Endothelial cell of umbilical vein (primary cell): ENCODE measurements around the gene TUFT1. TPM values are rescaled to one million over a fixed set of nuclear protein-coding genes. Genes with fewer than 3 reads are reported as not detected.

Experiments
- BruUV-seq: library from RNA; stranded (reverse); fragments of 400-500 nt; replicated peaks from 2 replicates; lab custom pipeline; 2021; lab: Mats Ljungman, UMichigan
- CTCF ChIA-PET: fragments of 300-600, 350-600 bp; sonication (Branson Sonifier 250); formaldehyde crosslinking; loops from one replicate; lab custom pipeline; 2021; ENCODE audit warnings: antibody characterized with exemption, inconsistent platforms; lab: Charles Lee
- POLR2A ChIA-PET: fragments of 300-600, 350-600 bp; sonication (Branson Sonifier 250); formaldehyde crosslinking; loops from one replicate; lab custom pipeline; 2021; ENCODE audit warnings: antibody characterized with exemption, inconsistent platforms; lab: Charles Lee
- DNase-seq: peaks from one replicate; pipeline ENCODE4 v3.0.0-alpha.2; 2011; ENCODE audit warnings: low read depth, low spot score
- FAIRE-seq: peaks from 2 replicates; lab custom pipeline; 2011; peaks lifted over from hg19 to GRCh38; lab: Jason Lieb, UNC
- H2AFZ ChIP-seq: 2 replicates; pipeline ENCODE4 v1.6.0; 2012; ENCODE audit warnings: low read depth, low read length, control low read depth, inconsistent platforms
- H3K27ac ChIP-seq: 2 replicates; pipeline ENCODE4 v1.5.1; 2011; ENCODE audit warnings: low read depth, mild to moderate bottlenecking, control low read depth, low read length, moderate library complexity; ENCODE audit not compliant: insufficient read depth
- H3K27me3 ChIP-seq, 2 experiments: 2 replicates each; pipeline versions ENCODE4 v1.6.0 to v1.6.1; 2011; ENCODE audit warnings: low read length in 2 of 2, mixed read lengths in 1 of 2; ENCODE audit not compliant: control insufficient read depth in 2 of 2, insufficient read depth in 2 of 2
- H3K36me3 ChIP-seq, 2 experiments: 2 replicates in 1 of 2; 3 replicates in 1 of 2; pipeline ENCODE4 v1.5.1; 2011; ENCODE audit warnings: low read length in 2 of 2, mild to moderate bottlenecking in 1 of 2, moderate library complexity in 1 of 2; ENCODE audit not compliant: control insufficient read depth in 2 of 2, insufficient read depth in 2 of 2; ENCODE audit errors: extremely low read depth in 1 of 2
- H3K4me1 ChIP-seq: 3 replicates; pipeline ENCODE4 v1.5.1; 2011; ENCODE audit warnings: mild to moderate bottlenecking, low read length; ENCODE audit not compliant: control insufficient read depth, insufficient read depth; ENCODE audit errors: extremely low read depth
- H3K4me2 ChIP-seq: 2 replicates; pipeline ENCODE4 v1.6.1; 2011; ENCODE audit warnings: low read length, control low read depth, mixed read lengths; ENCODE audit not compliant: insufficient read depth
- H3K4me3 ChIP-seq, 3 experiments: fragments of 200-600 bp in 1 of 3; sonication (generic), shearing (Covaris generic) in 1 of 3; replicated peaks in 1 of 3; 2 replicates each; pipeline ENCODE4 v1.5.1; 2011 to 2016; ENCODE audit warnings: control low read depth in 3 of 3, low read length in 3 of 3, mild to moderate bottlenecking in 2 of 3, inconsistent platforms in 1 of 3, low read depth in 1 of 3, moderate library complexity in 1 of 3; ENCODE audit not compliant: insufficient read depth in 1 of 3
- H3K79me2 ChIP-seq: 2 replicates; pipeline ENCODE4 v1.6.0; 2012; ENCODE audit warnings: low read length, inconsistent platforms; ENCODE audit not compliant: control insufficient read depth, insufficient read depth
- H3K9ac ChIP-seq: replicated peaks from 2 replicates; pipeline ENCODE3; 2011; ENCODE audit warnings: low read length, control low read depth; ENCODE audit not compliant: insufficient read depth; ENCODE audit errors: extremely low read depth
- H3K9me1 ChIP-seq: replicated peaks from 3 replicates; pipeline ENCODE4 v1.6.0; 2011; ENCODE audit warnings: mild to moderate bottlenecking, low read length; ENCODE audit not compliant: control insufficient read depth, insufficient read depth; ENCODE audit errors: extremely low read depth
- H3K9me3 ChIP-seq: replicated peaks from 2 replicates; pipeline ENCODE4 v1.5.1; 2012; ENCODE audit warnings: low read length, inconsistent platforms; ENCODE audit not compliant: control insufficient read depth, insufficient read depth
- H4K20me1 ChIP-seq: replicated peaks from 2 replicates; pipeline ENCODE3; 2011; ENCODE audit warnings: mild to moderate bottlenecking, low read length; ENCODE audit not compliant: control insufficient read depth, insufficient read depth; ENCODE audit errors: extremely low read depth
- EZH2 ChIP-seq: IDR thresholded peaks from 2 replicates; pipeline ENCODE4 v1.6.1; 2012; ENCODE audit warnings: borderline replicate concordance, low read depth, mild to moderate bottlenecking, moderate library complexity, low read length, inconsistent platforms; ENCODE audit not compliant: severe bottlenecking
- FOS ChIP-seq: IDR thresholded peaks from 2 replicates; pipeline ENCODE4 v1.6.1; 2011; ENCODE audit warnings: mild to moderate bottlenecking, low read length, moderate library complexity, borderline replicate concordance; ENCODE audit not compliant: insufficient read depth
- GATA2 ChIP-seq: IDR thresholded peaks from 2 replicates; pipeline ENCODE4 v1.7.0; 2011; ENCODE audit warnings: low read depth, mild to moderate bottlenecking, moderate library complexity, mixed read lengths, low read length; ENCODE audit not compliant: insufficient read length, insufficient read depth
- JUN ChIP-seq: IDR thresholded peaks from 2 replicates; pipeline ENCODE4 v1.6.1; 2011; ENCODE audit warnings: borderline replicate concordance, low read depth; ENCODE audit not compliant: insufficient read length, insufficient read depth
- MYC ChIP-seq: IDR thresholded peaks from one replicate; pipeline ENCODE4 v1.6.1; 2011; ENCODE audit warnings: mild to moderate bottlenecking, low read depth, low read length
- POLR2A ChIP-seq: IDR thresholded peaks from 2 replicates; pipeline ENCODE4 v1.6.1; 2012; ENCODE audit warnings: low read depth, mild to moderate bottlenecking, control low read depth, low read length
- POLR2AphosphoS5 ChIP-seq: IDR thresholded peaks from 2 replicates; pipeline ENCODE4 v1.6.1; 2012; ENCODE audit warnings: low read depth, mild to moderate bottlenecking, control low read depth, low read length, moderate library complexity; ENCODE audit not compliant: insufficient read depth
- dilution Hi-C: fragments of 300-500 bp; cut with MboI; formaldehyde crosslinking; loops from one replicate; pipeline ENCODE4 v1.15.0; 2019; ENCODE audit warnings: low sequenced_read_pairs; ENCODE audit not compliant: extremely low pct_ligation_motif_present
- intact Hi-C: fragments of 100-400 bp; cut with micrococcal nuclease; formaldehyde crosslinking; loops from one replicate; pipeline ENCODE4 v1.10.0; 2022
- polyA plus RNA-seq, 4 experiments: library from polyadenylated mRNA; depleted of rRNA in 3 of 4; stranded (reverse) in 3 of 4; unstranded in 1 of 4; fragments of >200 nt; gene quantifications; 2 replicates each; pipeline versions ENCODE4 v1.2.1 to v1.2.3, GENCODE V29; 2011 to 2012; ENCODE audit warnings: missing spikeins in 1 of 4
- total RNA-seq: library from RNA; stranded (reverse); gene quantifications from 2 replicates; pipeline ENCODE4 v1.2.3, GENCODE V29; 2021
- TF ChIP-seq, protein P1 (sequence below): IDR thresholded peaks from 2 replicates; pipeline ENCODE4 v1.6.1; 2011; ENCODE audit not compliant: insufficient read depth, insufficient read length
- TF ChIP-seq, protein P2 (sequence below), 2 donors: IDR thresholded peaks; 1 replicate in 1 of 2; 2 replicates in 1 of 2; pipeline ENCODE4 v1.5.1; 2011; ENCODE audit warnings: low read length in 2 of 2, mild to moderate bottlenecking in 2 of 2, moderate library complexity in 2 of 2, control low read depth in 1 of 2, inconsistent platforms in 1 of 2, low read depth in 1 of 2; ENCODE audit not compliant: insufficient read depth in 1 of 2; ENCODE audit errors: extremely low read depth in 1 of 2

TUFT1 gene
- total and polyA plus RNA-seq, 2 donors (not counting 3 experiments of a cell fraction or from before 2014, with no cell fraction given), result 4.3 to 5.1 TPM

DNA sequence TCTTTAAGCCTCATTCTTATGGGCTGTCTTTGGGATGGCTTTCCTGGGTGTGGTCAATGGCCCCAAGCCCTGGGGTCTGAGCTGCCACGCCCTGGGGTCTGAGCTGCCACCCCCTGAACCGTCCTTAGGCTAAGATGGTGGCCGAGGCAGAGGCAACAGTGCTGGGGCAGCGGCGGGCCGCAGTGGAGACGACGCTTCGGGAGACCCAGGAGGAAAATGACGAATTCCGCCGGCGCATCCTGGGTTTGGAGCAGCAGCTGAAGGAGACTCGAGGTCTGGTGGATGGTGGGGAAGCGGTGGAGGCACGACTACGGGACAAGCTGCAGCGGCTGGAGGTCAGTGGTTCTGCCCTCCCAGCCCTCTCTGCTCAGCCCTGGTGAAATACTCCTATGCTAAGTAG, 10.3 kb upstream of the TUFT1 start:
- no peak for FAIRE-seq
- dilution Hi-C loops (no loop called here), intact Hi-C loops (loop anchor here (10.0 kb wide), 1 partner anchor 485 kb away; no protein-coding TSS in a partner anchor)
- Histone ChIP-seq H3K4me2 (no peak overlapping the region), H3K27me3 (no peaks in the 10 kb centered on the region), H3K36me3 (no peaks in the 10 kb centered on the region), H3K4me3 (no peak overlapping the region), H3K4me1 (no peaks in the 10 kb centered on the region), H3K9me1 (no peaks in the 10 kb centered on the region), H3K79me2 (no peaks in the 10 kb centered on the region), H2AFZ (no peak overlapping the region), H3K9me3 (no peaks in the 10 kb centered on the region), H3K27ac (no peak overlapping the region), H3K9ac (no peak overlapping the region), H4K20me1 (no peaks in the 10 kb centered on the region)
- no peak for DNase-seq
- ChIA-PET CTCF (interaction anchor here (0.7 to 1.5 kb wide), 2 partner anchors 65 to 85 kb away, joined by 3 read pairs; no protein-coding TSS in a partner anchor), POLR2A (no interaction called here)
- no peak for TF ChIP-seq FOS
- TF ChIP-seq, protein P1, sequence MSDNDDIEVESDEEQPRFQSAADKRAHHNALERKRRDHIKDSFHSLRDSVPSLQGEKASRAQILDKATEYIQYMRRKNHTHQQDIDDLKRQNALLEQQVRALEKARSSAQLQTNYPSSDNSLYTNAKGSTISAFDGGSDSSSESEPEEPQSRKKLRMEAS, result no peak
- no TSS peak for BruUV-seq

- Histone ChIP-seq H3K4me2 (no peak overlapping the region), H4K20me1 (no peaks in the 10 kb centered on the region), H3K4me3 (no peak overlapping the region), H3K9ac (no peak overlapping the region), H3K27ac (no peak overlapping the region), H3K4me1 (no peaks in the 10 kb centered on the region), H3K36me3 (no peaks in the 10 kb centered on the region), H2AFZ (no peak overlapping the region), H3K9me1 (no peaks in the 10 kb centered on the region), H3K79me2 (no peaks in the 10 kb centered on the region), H3K9me3 (no peaks in the 10 kb centered on the region), H3K27me3 (no peaks in the 10 kb centered on the region)
- dilution Hi-C loops, result no loop called here
- FAIRE-seq (no peak), DNase-seq (no peak)
- POLR2A ChIA-PET, result no interaction called here
- TF ChIP-seq FOS (no peak), GATA2 (no peak), JUN (no peak), POLR2AphosphoS5 (no peak), EZH2 (no peak), POLR2A (no peak), MYC (no peak)
- TF ChIP-seq, protein P2, sequence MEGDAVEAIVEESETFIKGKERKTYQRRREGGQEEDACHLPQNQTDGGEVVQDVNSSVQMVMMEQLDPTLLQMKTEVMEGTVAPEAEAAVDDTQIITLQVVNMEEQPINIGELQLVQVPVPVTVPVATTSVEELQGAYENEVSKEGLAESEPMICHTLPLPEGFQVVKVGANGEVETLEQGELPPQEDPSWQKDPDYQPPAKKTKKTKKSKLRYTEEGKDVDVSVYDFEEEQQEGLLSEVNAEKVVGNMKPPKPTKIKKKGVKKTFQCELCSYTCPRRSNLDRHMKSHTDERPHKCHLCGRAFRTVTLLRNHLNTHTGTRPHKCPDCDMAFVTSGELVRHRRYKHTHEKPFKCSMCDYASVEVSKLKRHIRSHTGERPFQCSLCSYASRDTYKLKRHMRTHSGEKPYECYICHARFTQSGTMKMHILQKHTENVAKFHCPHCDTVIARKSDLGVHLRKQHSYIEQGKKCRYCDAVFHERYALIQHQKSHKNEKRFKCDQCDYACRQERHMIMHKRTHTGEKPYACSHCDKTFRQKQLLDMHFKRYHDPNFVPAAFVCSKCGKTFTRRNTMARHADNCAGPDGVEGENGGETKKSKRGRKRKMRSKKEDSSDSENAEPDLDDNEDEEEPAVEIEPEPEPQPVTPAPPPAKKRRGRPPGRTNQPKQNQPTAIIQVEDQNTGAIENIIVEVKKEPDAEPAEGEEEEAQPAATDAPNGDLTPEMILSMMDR (IDR thresholded peaks at IDR 0.05; ENCODE audit: extremely low read depth in 1 of 2, insufficient read depth in 1 of 2, low read depth in 1 of 2, low read length in 2 of 2), result no peak
- TF ChIP-seq, protein P1, result no peak
- no TSS peak for BruUV-seq
- intact Hi-C loops, result loop anchor here (10.0 kb wide), 1 partner anchor 484 kb away; no protein-coding TSS in a partner anchor
- CTCF ChIA-PET, result interaction anchor here (1.5 kb wide), 1 partner anchor 85 kb away, joined by 3 read pairs; no protein-coding TSS in a partner anchor
Measured at GRCh38 chr1:151530461-151530860, 9.6 kb upstream of the TUFT1 start.
